Neuron (in vitro differentiated cells): ENCODE data around the gene CFAP100.

Experiments
- H2AFZ ChIP-seq: one replicate; pipeline ENCODE4 v1.6.1; 2013; ENCODE audit warnings: low read depth, mild to moderate bottlenecking, inconsistent platforms, low read length, moderate library complexity
- H3K27me3 ChIP-seq: one replicate; pipeline ENCODE4 v1.6.1; 2013; ENCODE audit warnings: low read length; ENCODE audit not compliant: insufficient read depth
- H3K36me3 ChIP-seq: one replicate; pipeline ENCODE4 v1.6.1; 2013; ENCODE audit warnings: low read length; ENCODE audit not compliant: insufficient read depth
- H3K4me1 ChIP-seq: one replicate; pipeline ENCODE4 v1.6.1; 2013; ENCODE audit warnings: low read length; ENCODE audit not compliant: insufficient read depth
- H3K4me3 ChIP-seq: 2 replicates; pipeline ENCODE4 v1.5.1; 2013; ENCODE audit warnings: mild to moderate bottlenecking, low read length, moderate library complexity
- H3K9me3 ChIP-seq: one replicate; pipeline ENCODE4 v1.6.1; 2013; ENCODE audit warnings: low read length

Gene CFAP100

GRCh38 chr3:126352476-126353454 lies 41.9 kb upstream of the CFAP100 start:
- no peaks in the 10 kb centered on the region for H3K9me3 ChIP-seq
- peaks cover 16% of the 10 kb centered on the region for H3K4me1 ChIP-seq
- no peak overlapping the region for H3K4me3 ChIP-seq
- no peak overlapping the region for H2AFZ ChIP-seq
- no peaks in the 10 kb centered on the region for H3K27me3 ChIP-seq
- H3K36me3 ChIP-seq = no peaks in the 10 kb centered on the region

GRCh38 chr3:126353694-126354321 lies 40.9 kb upstream of the CFAP100 start:
- Histone ChIP-seq H3K4me1 (peaks cover 21% of the 10 kb centered on the region), H3K9me3 (peaks cover under 1% of the 10 kb centered on the region), H3K36me3 (no peaks in the 10 kb centered on the region), H3K4me3 (no peak overlapping the region), H2AFZ (no peak overlapping the region), H3K27me3 (peaks cover 8% of the 10 kb centered on the region)

GRCh38 chr3:126354776-126355175 lies 39.9 kb upstream of the CFAP100 start:
- H3K9me3 ChIP-seq = peaks cover 2% of the 10 kb centered on the region
- H2AFZ ChIP-seq = no peak overlapping the region
- H3K27me3 ChIP-seq = peaks cover 16% of the 10 kb centered on the region
- H3K4me1 ChIP-seq = peaks cover 21% of the 10 kb centered on the region
- no peak overlapping the region for H3K4me3 ChIP-seq
- H3K36me3 ChIP-seq = no peaks in the 10 kb centered on the region

- peak overlapping the region; percentile 34 for H2AFZ ChIP-seq
- H3K27me3 ChIP-seq = peaks cover 20% of the 10 kb centered on the region
- H3K9me3 ChIP-seq = peaks cover 4% of the 10 kb centered on the region
- peak overlapping the region; percentile 59 for H3K4me3 ChIP-seq
- H3K36me3 ChIP-seq = no peaks in the 10 kb centered on the region
- peaks cover 21% of the 10 kb centered on the region for H3K4me1 ChIP-seq
Observed at GRCh38 chr3:126355251-126355650, 39.5 kb upstream of the CFAP100 start.

- peaks cover 4% of the 10 kb centered on the region for H3K9me3 ChIP-seq
- H3K36me3 ChIP-seq = no peaks in the 10 kb centered on the region
- H2AFZ ChIP-seq = peak overlapping the region; percentile 34
- peak overlapping the region; percentile 59 for H3K4me3 ChIP-seq
- peaks cover 20% of the 10 kb centered on the region for H3K27me3 ChIP-seq
- H3K4me1 ChIP-seq = peaks cover 21% of the 10 kb centered on the region
Observed at GRCh38 chr3:126355777-126356372, 38.8 kb upstream of the CFAP100 start.

- Histone ChIP-seq H3K27me3 (peaks cover 20% of the 10 kb centered on the region), H2AFZ (peak overlapping the region; percentile 34), H3K36me3 (no peaks in the 10 kb centered on the region), H3K4me3 (peak overlapping the region; percentile 59), H3K9me3 (peaks cover 4% of the 10 kb centered on the region), H3K4me1 (peaks cover 21% of the 10 kb centered on the region)
Observed at GRCh38 chr3:126356373-126357264, 38.1 kb upstream of the CFAP100 start.

- Histone ChIP-seq H3K4me3 (peak within 1 kb of the TSS; percentile 59), H3K27me3 (peaks cover 23% of the 10 kb centered on the region), H3K4me1 (peaks cover 21% of the 10 kb centered on the region), H3K36me3 (no peaks in the 10 kb centered on the region), H2AFZ (peak within 1 kb of the TSS; percentile 82), H3K9me3 (peaks cover 4% of the 10 kb centered on the region)
Observed at GRCh38 chr3:126357295-126358037, 37.2 kb upstream of the CFAP100 start, which contains the start of gene KLF15. TSS of gene KLF15 (minus strand) at chr3:126357408. CDS start at chr3:126352922, 4,486 bp downstream.

GRCh38 chr3:126358038-126358815 lies 36.5 kb upstream of the CFAP100 start:
- peaks cover 21% of the 10 kb centered on the region for H3K4me1 ChIP-seq
- H2AFZ ChIP-seq = peak overlapping the region; percentile 82
- H3K4me3 ChIP-seq = peak overlapping the region; percentile 59
- peaks cover 4% of the 10 kb centered on the region for H3K9me3 ChIP-seq
- no peaks in the 10 kb centered on the region for H3K36me3 ChIP-seq
- peaks cover 27% of the 10 kb centered on the region for H3K27me3 ChIP-seq

- Histone ChIP-seq H3K36me3 (no peaks in the 10 kb centered on the region), H3K27me3 (peaks cover 28% of the 10 kb centered on the region), H3K9me3 (peaks cover 4% of the 10 kb centered on the region), H3K4me3 (no peak overlapping the region), H2AFZ (no peak overlapping the region), H3K4me1 (peaks cover 21% of the 10 kb centered on the region)
Observed at GRCh38 chr3:126358816-126359181, 35.9 kb upstream of the CFAP100 start.

GRCh38 chr3:126360046-126360713 lies 34.5 kb upstream of the CFAP100 start:
- Histone ChIP-seq H3K27me3 (peaks cover 34% of the 10 kb centered on the region), H3K4me3 (no peak overlapping the region), H3K9me3 (peaks cover 4% of the 10 kb centered on the region), H3K36me3 (no peaks in the 10 kb centered on the region), H3K4me1 (peaks cover 20% of the 10 kb centered on the region), H2AFZ (no peak overlapping the region)

GRCh38 chr3:126360714-126361060 lies 34.0 kb upstream of the CFAP100 start:
- peaks cover 15% of the 10 kb centered on the region for H3K4me1 ChIP-seq
- no peaks in the 10 kb centered on the region for H3K36me3 ChIP-seq
- H2AFZ ChIP-seq = no peak overlapping the region
- peaks cover 4% of the 10 kb centered on the region for H3K9me3 ChIP-seq
- peaks cover 34% of the 10 kb centered on the region for H3K27me3 ChIP-seq
- no peak overlapping the region for H3K4me3 ChIP-seq
